AG08395 (cell line): ENCODE measurements around the gene SLC22A24.
"Not testable (repeated sequence)": the region's sequence is repeated elsewhere in the genome, so short reads cannot be mapped to it uniquely, and the experiment has no call there.

Source experiments
- DNase-seq: peaks from one replicate; pipeline ENCODE4 v3.0.0; 2012; ENCODE audit warnings: mixed read lengths, low spot score

The SLC22A24 gene, protein sequence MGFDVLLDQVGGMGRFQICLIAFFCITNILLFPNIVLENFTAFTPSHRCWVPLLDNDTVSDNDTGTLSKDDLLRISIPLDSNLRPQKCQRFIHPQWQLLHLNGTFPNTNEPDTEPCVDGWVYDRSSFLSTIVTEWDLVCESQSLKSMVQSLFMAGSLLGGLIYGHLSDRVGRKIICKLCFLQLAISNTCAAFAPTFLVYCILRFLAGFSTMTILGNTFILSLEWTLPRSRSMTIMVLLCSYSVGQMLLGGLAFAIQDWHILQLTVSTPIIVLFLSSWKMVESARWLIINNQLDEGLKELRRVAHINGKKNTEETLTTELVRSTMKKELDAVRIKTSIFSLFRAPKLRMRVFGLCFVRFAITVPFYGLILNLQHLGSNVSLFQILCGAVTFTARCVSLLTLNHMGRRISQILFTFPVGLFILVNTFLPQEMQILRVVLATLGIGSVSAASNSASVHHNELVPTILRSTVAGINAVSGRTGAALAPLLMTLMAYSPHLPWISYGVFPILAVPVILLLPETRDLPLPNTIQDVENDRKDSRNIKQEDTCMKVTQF

DNA sequence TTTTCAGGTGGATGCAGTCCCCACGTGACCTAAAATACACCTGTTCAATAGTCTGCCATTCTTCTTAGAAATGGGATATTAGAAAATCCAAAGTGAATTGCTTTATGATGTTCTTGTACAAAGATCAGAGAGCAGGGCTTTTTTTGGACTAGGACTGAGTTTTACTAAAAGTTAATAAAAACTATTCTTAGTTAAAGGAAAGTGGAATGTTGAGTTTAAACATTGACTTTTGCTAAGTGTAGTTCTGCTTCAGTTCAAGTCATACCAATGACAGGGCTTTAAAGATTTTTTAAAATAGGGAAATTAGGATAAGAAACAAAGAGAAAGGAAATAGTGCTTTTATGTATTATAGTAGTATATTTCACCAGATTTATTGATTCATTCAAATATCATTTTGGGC, at the start of gene SLC22A24:
Gene SLC22A24, minus strand, starts transcription at position 101 of the 400 bp plus-strand sequence. CDS start 442 bp downstream, outside the sequence.
- no peak for DNase-seq

DNA sequence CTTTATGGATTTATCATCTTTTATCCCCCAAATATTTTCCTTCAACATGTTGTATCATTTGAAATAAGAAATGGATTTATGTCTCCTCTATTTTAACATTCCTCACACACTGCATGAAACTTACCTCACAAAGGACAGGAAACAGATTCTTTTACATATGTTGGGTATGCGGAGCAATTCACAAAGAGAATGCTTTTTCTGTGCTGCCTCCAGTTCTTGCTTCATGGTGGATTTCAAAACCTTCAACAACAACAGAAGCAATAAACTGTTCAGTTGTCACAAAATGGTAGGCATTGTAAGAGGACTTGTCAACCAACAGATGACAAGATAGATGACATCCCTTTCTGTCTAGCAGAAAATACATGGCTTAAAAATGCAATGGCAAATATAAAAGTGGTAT, 36.5 kb upstream of the SLC22A24 start:
- no peak for DNase-seq

DNA sequence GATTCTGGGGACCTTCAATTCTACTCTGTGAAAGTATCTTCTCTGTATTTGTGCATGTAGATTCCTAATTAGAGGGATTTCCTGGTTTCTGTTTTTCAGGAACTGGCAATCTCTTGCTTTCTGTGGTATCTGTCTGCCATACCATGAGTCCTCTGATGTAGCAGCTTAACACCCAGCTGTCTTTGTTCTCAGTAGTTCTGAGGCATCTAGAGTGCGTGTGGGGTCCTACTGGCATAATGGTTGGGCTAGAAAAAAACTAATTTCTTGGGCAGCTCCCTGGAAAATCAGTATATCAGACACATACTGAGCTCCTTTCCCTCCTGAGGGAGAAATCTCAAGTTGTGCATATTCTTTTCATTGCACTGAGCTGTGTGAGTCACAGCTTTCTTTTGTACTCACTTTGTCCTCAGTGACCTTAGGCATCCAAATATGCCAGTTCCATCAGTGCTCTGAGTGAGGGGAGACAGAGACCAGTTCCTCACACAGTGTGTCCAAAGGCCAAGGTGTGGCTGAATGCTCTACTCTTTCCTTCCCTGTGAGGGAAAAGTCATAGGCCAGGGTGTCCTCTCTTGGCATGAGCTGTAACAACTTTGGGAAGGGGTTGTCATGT, 35.5 kb upstream of the SLC22A24 start:
- DNase-seq: no peak

DNA sequence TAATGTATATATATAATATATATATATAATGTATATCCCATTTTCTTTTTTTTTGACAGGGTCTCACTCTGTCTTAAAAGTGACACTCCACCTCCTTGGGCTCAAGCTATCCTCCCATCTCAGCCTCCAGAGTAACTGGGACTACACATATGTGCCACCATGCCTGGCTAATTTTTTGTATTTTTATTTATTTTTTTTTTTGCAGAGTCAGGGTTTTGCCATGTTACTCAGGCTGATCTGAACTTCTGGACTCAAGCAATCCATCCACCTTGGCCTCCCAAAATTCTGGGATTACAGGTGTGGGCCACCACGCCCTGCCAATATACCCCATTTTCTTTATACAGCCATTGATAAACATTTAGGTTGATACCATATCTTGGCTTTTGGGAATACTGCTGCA, 33.9 kb upstream of the SLC22A24 start:
- no peak for DNase-seq

DNA sequence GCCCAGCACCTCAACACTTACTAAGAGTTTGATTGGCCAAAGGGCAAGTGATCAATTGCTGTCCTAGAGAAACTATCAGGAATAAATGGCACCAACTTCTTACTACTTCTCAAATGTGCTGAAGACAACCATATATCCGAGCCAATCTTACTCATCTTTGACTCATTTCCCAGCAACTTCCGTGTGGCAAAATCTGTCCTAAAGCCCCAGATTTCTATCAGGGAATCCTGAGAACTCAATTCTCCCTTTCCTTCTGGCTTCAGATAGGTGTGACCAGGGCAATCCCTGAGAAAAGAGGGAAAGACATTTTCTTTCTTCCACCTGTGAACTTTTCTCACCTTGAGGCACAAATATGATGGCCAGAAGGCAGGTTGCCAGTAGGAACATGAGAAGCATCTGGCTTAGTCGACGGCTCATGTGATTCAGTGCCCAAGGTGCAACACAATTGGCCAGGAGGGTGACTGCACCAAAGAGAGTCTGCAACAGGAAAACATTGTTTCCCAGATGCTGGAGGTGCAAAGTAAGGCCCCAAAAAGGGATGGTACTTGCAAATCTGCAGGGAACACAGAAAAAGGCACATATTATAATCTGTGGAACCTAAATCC, 21.8 kb upstream of the SLC22A24 start:
- no peak for DNase-seq

DNA sequence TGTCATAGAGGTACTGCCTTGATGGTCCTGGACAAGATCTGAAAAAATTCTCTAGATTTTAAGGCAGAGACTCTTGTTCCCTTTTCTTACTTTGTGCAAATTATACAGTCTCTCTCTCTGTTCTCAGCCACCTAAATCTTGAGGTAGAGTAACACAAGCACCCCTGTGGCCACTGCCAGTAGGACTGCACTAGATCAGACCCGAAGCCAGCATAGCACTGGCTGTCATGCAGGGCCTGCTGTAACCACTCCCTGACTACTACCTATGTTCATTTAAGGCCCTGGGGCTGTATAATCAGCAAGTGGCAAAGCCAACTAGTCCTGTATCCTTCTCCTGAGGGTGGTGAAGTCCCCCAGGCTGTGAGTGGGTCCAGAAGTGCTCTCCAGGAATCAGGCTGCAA, 11.8 kb upstream of the SLC22A24 start:
- no peak for DNase-seq

DNA sequence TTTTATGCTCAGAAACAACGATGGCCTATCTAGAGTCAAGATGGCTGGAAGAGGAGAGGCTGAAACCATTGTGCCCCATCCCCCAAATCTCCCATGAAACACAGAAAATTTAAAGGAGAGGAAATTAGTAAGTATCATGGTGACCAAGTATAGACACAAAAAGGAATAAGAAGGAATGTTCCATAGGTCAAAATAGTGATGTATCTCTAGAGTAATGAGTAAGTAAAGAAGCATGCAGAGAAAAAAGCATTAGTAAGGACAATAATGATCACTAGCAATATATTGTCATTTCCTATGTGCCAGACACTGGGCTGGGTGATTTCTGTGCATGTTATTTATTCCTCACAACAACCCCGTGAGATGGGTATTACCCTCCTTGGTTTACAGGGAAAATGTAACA, 2.6 kb upstream of the SLC22A24 start:
- no peak for DNase-seq

DNA sequence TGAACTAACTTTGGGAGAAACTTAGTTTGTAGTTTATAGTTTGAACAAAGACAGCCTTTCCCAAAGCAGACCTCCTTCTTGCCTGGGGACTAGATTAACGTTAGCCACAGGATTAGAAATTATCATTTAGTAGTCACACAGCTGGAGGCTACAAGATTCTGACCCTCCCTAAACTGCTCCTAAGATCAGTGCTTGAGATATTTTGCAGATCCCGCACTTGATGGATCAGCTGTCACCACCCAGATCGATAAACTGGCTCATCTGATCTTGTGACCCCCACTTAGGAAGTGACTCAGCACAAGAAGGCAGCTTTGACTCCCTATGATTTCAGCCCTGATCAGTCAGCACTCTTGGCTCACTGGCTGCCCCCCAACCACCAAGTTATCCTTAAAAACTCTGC, 1.6 kb downstream of the SLC22A24 start:
- DNase-seq: no peak

DNA sequence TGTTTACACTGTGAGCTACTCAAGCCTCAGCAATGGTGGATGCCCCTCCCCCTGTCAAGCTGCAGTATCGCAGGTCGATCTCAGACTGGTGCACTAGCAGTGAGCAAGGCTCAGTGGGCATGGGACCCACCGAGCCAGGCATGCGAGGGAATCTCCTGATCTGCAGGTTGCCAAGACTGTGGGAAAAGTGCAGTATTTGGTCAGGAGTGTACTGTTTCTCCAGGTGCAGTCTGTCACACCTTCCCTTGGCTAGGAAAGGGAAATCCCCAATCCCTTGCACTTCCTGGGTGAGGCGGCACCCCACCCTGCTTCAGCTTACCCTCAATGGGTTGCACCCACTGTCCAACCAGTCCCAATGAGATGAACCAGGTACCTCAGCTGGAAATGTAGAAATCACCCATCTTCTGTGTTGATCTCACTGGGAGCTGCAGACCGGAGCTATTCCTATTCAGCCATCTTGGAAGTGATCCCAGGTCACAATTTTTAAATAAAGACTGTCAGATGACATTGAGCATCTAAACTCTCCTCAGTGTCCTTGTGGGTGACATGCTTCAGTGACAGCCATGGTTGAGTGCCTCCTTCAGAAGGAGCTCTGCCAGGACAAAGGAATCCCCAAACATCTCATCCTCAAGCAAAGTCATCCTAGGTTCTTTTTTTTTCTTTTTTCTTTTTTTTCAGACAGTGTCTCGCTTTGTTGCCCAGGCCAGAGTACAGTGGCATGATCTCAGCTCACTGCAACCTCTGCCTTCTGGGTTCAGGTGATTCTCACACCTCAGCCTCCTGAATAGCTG, 10.8 kb downstream of the SLC22A24 start:
- DNase-seq: no peak

DNA sequence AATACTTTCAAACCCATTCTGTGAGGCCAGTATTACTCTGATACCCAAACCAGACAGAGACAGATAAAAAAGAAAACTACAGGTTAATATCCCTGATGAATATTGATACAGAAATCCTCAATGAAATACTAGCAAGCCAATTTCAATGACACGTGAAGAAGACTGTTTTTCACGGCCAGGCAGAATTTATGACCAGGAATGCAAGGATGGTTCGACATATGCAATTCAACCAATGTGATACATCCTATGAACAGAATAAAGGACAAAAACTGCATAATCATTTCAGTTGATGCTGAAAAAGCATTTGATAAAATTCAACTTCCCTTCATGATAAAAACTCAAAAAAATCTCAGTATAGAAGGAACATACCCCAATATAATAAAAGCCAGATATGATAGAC, 44.5 kb downstream of the SLC22A24 start:
- DNase-seq: no peak

DNA sequence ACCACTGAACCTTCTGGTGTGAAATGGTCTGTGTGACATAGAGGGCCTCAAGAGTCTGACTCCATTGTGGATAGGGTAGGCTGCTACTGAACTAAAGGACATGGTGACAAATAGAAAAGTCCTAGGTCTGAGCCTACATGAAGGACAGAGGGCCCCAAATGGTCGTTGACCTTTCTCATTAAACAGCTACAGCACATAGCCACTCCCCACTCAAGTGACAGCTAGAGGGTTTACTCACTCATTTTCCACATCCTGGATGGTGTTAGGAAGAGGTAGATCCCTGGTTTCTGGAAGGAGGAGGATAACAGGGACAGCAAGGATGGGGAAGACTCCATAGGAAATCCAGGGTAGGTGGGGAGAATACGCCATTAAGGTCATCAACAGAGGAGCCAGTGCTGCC, 63.3 kb downstream of the SLC22A24 start:
- DNase-seq: no peak

DNA sequence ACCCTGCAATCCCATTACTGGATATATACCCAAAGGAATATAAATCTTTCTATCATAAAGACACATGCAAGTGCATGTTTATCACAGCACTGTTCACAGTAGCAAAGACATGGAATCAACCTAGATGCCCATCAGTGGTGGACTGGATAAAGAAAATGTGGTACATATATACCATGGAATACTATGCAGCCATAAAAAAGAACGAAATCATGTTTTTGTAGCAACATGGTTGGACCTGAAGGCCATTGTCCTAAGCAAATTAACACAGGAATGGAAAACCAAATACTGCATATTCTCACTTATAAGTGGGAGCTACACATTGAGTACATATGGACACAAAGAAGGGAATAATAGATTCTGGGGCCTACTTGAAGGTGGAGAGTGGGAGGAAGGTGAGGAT, 97.8 kb downstream of the SLC22A24 start:
- not testable (repeated sequence) for DNase-seq

DNA sequence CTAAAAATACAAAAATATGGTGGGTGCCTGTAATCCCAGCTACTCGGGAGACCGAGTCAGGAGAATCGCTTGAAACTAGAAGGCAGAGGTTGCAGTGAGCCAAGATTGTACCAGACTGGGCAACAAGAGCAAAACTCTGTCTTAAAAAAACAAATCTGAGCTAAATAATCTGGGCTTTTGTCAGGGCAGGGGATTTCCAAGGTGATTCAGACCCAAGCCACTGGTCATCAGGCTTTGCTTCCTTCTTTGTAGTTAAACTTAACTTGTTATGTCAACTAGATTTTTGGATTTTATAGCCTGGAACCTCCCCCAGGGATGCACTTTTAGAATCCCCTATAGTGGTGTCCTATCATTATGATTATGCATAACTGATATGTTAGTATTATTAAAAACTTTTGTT, 101.4 kb downstream of the SLC22A24 start:
- DNase-seq: no peak

DNA sequence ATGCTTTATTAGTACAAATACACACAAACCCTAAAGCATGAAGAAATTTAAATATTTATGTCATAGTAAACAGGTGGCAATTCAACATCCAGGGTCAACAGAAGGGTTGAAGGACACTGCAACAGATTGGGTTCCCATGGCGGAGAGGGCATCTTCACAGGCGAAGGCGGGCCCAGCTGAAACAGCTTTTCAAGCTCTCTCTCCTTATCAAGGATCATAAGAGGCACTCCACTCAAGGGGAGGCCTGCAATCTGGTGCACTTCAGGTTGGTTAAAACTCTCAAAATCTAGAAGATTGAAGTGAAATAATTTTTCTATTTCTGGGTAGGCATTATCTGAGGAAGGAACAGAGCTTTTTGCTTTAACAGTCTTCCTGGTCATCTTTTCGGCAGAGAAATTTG, 111.6 kb downstream of the SLC22A24 start:
- DNase-seq: no peak
